PFSK-1 (cell line): Measurements from ENCODE around the gene ZBTB48.

Experiments used
- POLR2AphosphoS5 ChIP-seq: IDR thresholded peaks from 2 replicates; pipeline ENCODE4 v1.6.1; 2012; ENCODE audit warnings: low read depth, mild to moderate bottlenecking, control low read depth, low read length, moderate library complexity
- TAF1 ChIP-seq: IDR thresholded peaks from 2 replicates; pipeline ENCODE4 v1.6.1; 2012; ENCODE audit warnings: low read length, control low read depth, borderline replicate concordance; ENCODE audit not compliant: insufficient read depth

- TF ChIP-seq POLR2AphosphoS5 = no peak
- no peak for TF ChIP-seq TAF1
Observed at GRCh38 chr1:6621429-6622391, 41.9 kb downstream of the ZBTB48 start.
